Large intestine (tissue), 3 donors: ENCODE results near the gene MTHFD1L. TPM values are rescaled to one million over a fixed set of nuclear protein-coding genes. Genes with fewer than 3 reads are reported as not detected.
"Not testable (repeated sequence)": the region's sequence is repeated elsewhere in the genome, so short reads cannot be mapped to it uniquely, and the experiment has no call there.

ENCODE experiments used
- DNase-seq, 2 donors: peaks; one replicate each; pipeline versions ENCODE4 v3.0.0 to v3.0.0-alpha.2; 2013
- H3K27ac ChIP-seq: one replicate; pipeline ENCODE4 v1.5.1; 2013; ENCODE audit warnings: low read length
- H3K27me3 ChIP-seq: 2 replicates; pipeline ENCODE4 v1.6.1; 2013; ENCODE audit warnings: low read length; ENCODE audit not compliant: control insufficient read depth, insufficient read depth
- H3K36me3 ChIP-seq: 2 replicates; pipeline ENCODE4 v1.6.1; 2013; ENCODE audit warnings: low read length; ENCODE audit not compliant: control insufficient read depth, insufficient read depth
- H3K4me1 ChIP-seq: one replicate; pipeline ENCODE4 v1.6.1; 2013; ENCODE audit warnings: low read length; ENCODE audit not compliant: control insufficient read depth, insufficient read depth
- H3K4me3 ChIP-seq: one replicate; pipeline ENCODE4 v1.5.1; 2013; ENCODE audit warnings: low read length
- H3K9me3 ChIP-seq: one replicate; pipeline ENCODE4 v1.6.1; 2013; ENCODE audit warnings: mild to moderate bottlenecking, low read depth, low read length, moderate library complexity; ENCODE audit not compliant: control insufficient read depth
- WGBS: methylation state at CpG from one replicate; pipeline ENCODE4 v1.1.5; 2013; ENCODE audit warnings: low lambda C conversion rate; ENCODE audit not compliant: insufficient coverage; 5-methylcytosine and 5-hydroxymethylcytosine counted together
- polyA plus RNA-seq: library from polyadenylated mRNA; unstranded; fragments of 120-200 nt; gene quantifications from one replicate; pipeline ENCODE4 v1.2.1, GENCODE V29; 2013

MTHFD1L gene
- polyA plus RNA-seq, 1 donor: 11.7 TPM

GRCh38 chr6:151023342-151023741 is 157.8 kb downstream of the MTHFD1L start:
- Histone ChIP-seq H3K36me3 (peaks cover 3% of the 10 kb centered on the region), H3K4me1 (no peaks in the 10 kb centered on the region), H3K4me3 (no peak overlapping the region), H3K27me3 (no peaks in the 10 kb centered on the region), H3K9me3 (no peaks in the 10 kb centered on the region), H3K27ac (no peak overlapping the region)
- no peak for DNase-seq
- WGBS: 100% methylated on average over 1 of the region's 5 CpGs

- Histone ChIP-seq H3K27me3 (no peaks in the 10 kb centered on the region), H3K4me1 (no peaks in the 10 kb centered on the region), H3K4me3 (no peak overlapping the region), H3K27ac (no peak overlapping the region), H3K36me3 (no peaks in the 10 kb centered on the region), H3K9me3 (no peaks in the 10 kb centered on the region)
- WGBS: 100% methylated on average over 1 of the region's 7 CpGs
- no peak for DNase-seq
These were observed 159.1 kb downstream of the MTHFD1L start for GRCh38 chr6:151024597-151024996.

GRCh38 chr6:151025076-151025475 is 159.6 kb downstream of the MTHFD1L start:
- WGBS: no CpG with 5 or more reads among the region's 16 CpGs
- DNase-seq: no peak
- no peaks in the 10 kb centered on the region for H3K9me3 ChIP-seq
- no peaks in the 10 kb centered on the region for H3K27me3 ChIP-seq
- H3K4me3 ChIP-seq: no peak overlapping the region
- no peaks in the 10 kb centered on the region for H3K4me1 ChIP-seq
- no peaks in the 10 kb centered on the region for H3K36me3 ChIP-seq
- no peak overlapping the region for H3K27ac ChIP-seq

- 93% methylated on average over 3 of the region's 4 CpGs for WGBS
- DNase-seq: no peak
- H3K27ac ChIP-seq: no peak overlapping the region
- H3K9me3 ChIP-seq: no peaks in the 10 kb centered on the region
- H3K36me3 ChIP-seq: no peaks in the 10 kb centered on the region
- H3K27me3 ChIP-seq: no peaks in the 10 kb centered on the region
- no peak overlapping the region for H3K4me3 ChIP-seq
- H3K4me1 ChIP-seq: no peaks in the 10 kb centered on the region
These were observed 160.7 kb downstream of the MTHFD1L start for GRCh38 chr6:151026041-151026663.

GRCh38 chr6:151027295-151027747 is 161.8 kb downstream of the MTHFD1L start:
- Histone ChIP-seq H3K4me1 (no peaks in the 10 kb centered on the region), H3K27me3 (no peaks in the 10 kb centered on the region), H3K36me3 (no peaks in the 10 kb centered on the region), H3K9me3 (no peaks in the 10 kb centered on the region), H3K4me3 (no peak overlapping the region), H3K27ac (no peak overlapping the region)
- WGBS: no CpG with 5 or more reads among the region's 1 CpG
- DNase-seq: peak in 1 of 2 donors; percentile 46

- Histone ChIP-seq H3K4me1 (no peaks in the 10 kb centered on the region), H3K27ac (no peak overlapping the region), H3K9me3 (no peaks in the 10 kb centered on the region), H3K4me3 (no peak overlapping the region), H3K36me3 (no peaks in the 10 kb centered on the region), H3K27me3 (no peaks in the 10 kb centered on the region)
- 92% methylated on average over 2 of the region's 15 CpGs for WGBS
- DNase-seq: peak in 1 of 2 donors; percentile 18
These were observed 162.7 kb downstream of the MTHFD1L start for GRCh38 chr6:151027936-151028838.

GRCh38 chr6:151029970-151030369 is 164.5 kb downstream of the MTHFD1L start:
- Histone ChIP-seq H3K4me1 (no peaks in the 10 kb centered on the region), H3K27me3 (no peaks in the 10 kb centered on the region), H3K36me3 (peaks cover 1% of the 10 kb centered on the region), H3K9me3 (no peaks in the 10 kb centered on the region), H3K27ac (no peak overlapping the region), H3K4me3 (no peak overlapping the region)
- no CpG with 5 or more reads among the region's 5 CpGs for WGBS
- no peak for DNase-seq

GRCh38 chr6:151032034-151032433 is 166.5 kb downstream of the MTHFD1L start:
- no peak for DNase-seq
- Histone ChIP-seq H3K27ac (no peak overlapping the region), H3K4me3 (no peak overlapping the region), H3K9me3 (no peaks in the 10 kb centered on the region), H3K27me3 (no peaks in the 10 kb centered on the region), H3K4me1 (peaks cover 5% of the 10 kb centered on the region), H3K36me3 (peaks cover 2% of the 10 kb centered on the region)
- no CpG with 5 or more reads among the region's 3 CpGs for WGBS

GRCh38 chr6:151034825-151035781 is 169.6 kb downstream of the MTHFD1L start:
- H3K27me3 ChIP-seq: no peaks in the 10 kb centered on the region
- WGBS: no CpG with 5 or more reads among the region's 10 CpGs
- H3K4me1 ChIP-seq: peaks cover 5% of the 10 kb centered on the region
- H3K9me3 ChIP-seq: no peaks in the 10 kb centered on the region
- H3K36me3 ChIP-seq: peaks cover 2% of the 10 kb centered on the region
- no peak overlapping the region for H3K27ac ChIP-seq
- no peak for DNase-seq
- no peak overlapping the region for H3K4me3 ChIP-seq

- H3K9me3 ChIP-seq, H3K4me1 ChIP-seq, H3K36me3 ChIP-seq, H3K27me3 ChIP-seq, H3K4me3 ChIP-seq: not testable (repeated sequence)
- H3K27ac ChIP-seq: peak overlapping the region; percentile 60
- peak; percentile 42 to 80 for DNase-seq
- no CpG with 5 or more reads among the region's 3 CpGs for whole genome bisulfite sequencing
These were observed 170.8 kb downstream of the MTHFD1L start for GRCh38 chr6:151036211-151036721.
